ENCODE data around the gene F13A1. TPM values are rescaled to one million over a fixed set of nuclear protein-coding genes. Genes with fewer than 3 reads are reported as not detected.

Gene F13A1
- not detected in 5 replicates for total RNA-seq (2022; extraction: Qiagen RNA extraction)

GRCh38 chr6:6319952-6320811 is at the start of gene F13A1:
TSS of gene F13A1 (minus strand) at chr6:6320662. CDS start at chr6:6318664, 1,998 bp downstream.

Measured in A549 treated with AZD2906 at 1 μM for 4 hours (cell line).